ENCODE measurements around the gene CDH4. TPM values are rescaled to one million over a fixed set of nuclear protein-coding genes. Genes with fewer than 3 reads are reported as not detected.

The CDH4 gene
- total and polyA plus RNA-seq, 2 donors from 2014 or later: 1.1 TPM; not detected in 1

GRCh38 chr20:61879694-61880093 is 627.6 kb downstream of the CDH4 start:
- H3K27ac ChIP-seq (ENCODE audit: low read depth in 2 of 2, low read length in 2 of 2): no peak overlapping the region
- no peak for TF ChIP-seq CTCF (IDR thresholded peaks at IDR 0.05; ENCODE audit: borderline replicate concordance, extremely low read depth, insufficient read depth)
- H3K4me1 ChIP-seq (ENCODE audit: control insufficient read depth in 2 of 3, insufficient read depth in 2 of 3, low read depth in 1 of 3, low read length in 3 of 3): no peaks in the 10 kb centered on the region
- H3K9ac ChIP-seq (ENCODE audit: low read length in 3 of 3): no peak overlapping the region
- no peak for DNase-seq
- H3K27me3 ChIP-seq (ENCODE audit: control insufficient read depth, insufficient read depth, low read length): no peaks in the 10 kb centered on the region
- no peak overlapping the region for H3K4me3 ChIP-seq (ENCODE audit: low read length in 3 of 3)
- FAIRE-seq: no peak
- no peaks in the 10 kb centered on the region for H3K36me3 ChIP-seq (ENCODE audit: control insufficient read depth in 2 of 3, insufficient read depth in 3 of 3, low read length in 3 of 3)
- H3K9me3 ChIP-seq (ENCODE audit: control insufficient read depth in 2 of 3, insufficient read depth in 1 of 3, low read length in 3 of 3): no peaks in the 10 kb centered on the region
- intact Hi-C loops (cut with DNase I): no loop called here

- FAIRE-seq: no peak
- intact Hi-C loops (cut with DNase I): no loop called here
These were observed 628.6 kb downstream of the CDH4 start for GRCh38 chr20:61880706-61881105.

GRCh38 chr20:61881416-61881815 is 629.4 kb downstream of the CDH4 start:
- Histone ChIP-seq H3K9me3 (ENCODE audit: control insufficient read depth in 2 of 3, insufficient read depth in 1 of 3, low read length in 3 of 3) (no peaks in the 10 kb centered on the region), H3K36me3 (ENCODE audit: control insufficient read depth in 2 of 3, insufficient read depth in 3 of 3, low read length in 3 of 3) (no peaks in the 10 kb centered on the region), H3K27ac (ENCODE audit: low read depth in 2 of 2, low read length in 2 of 2) (no peak overlapping the region), H3K27me3 (ENCODE audit: control insufficient read depth, insufficient read depth, low read length) (no peaks in the 10 kb centered on the region), H3K9ac (ENCODE audit: low read length in 3 of 3) (no peak overlapping the region), H3K4me1 (ENCODE audit: control insufficient read depth in 2 of 3, insufficient read depth in 2 of 3, low read depth in 1 of 3, low read length in 3 of 3) (no peaks in the 10 kb centered on the region), H3K4me3 (ENCODE audit: low read length in 3 of 3) (no peak overlapping the region)
- intact Hi-C loops (cut with DNase I): no loop called here
- FAIRE-seq (no peak), DNase-seq (no peak)
- TF ChIP-seq CTCF (IDR thresholded peaks at IDR 0.05; ENCODE audit: borderline replicate concordance, extremely low read depth, insufficient read depth): no peak

More at GRCh38 chr20:61880706-61881105, 628.6 kb downstream of the CDH4 start:
- no peak for DNase-seq
- Histone ChIP-seq H3K9me3 (ENCODE audit: control insufficient read depth in 2 of 3, insufficient read depth in 1 of 3, low read length in 3 of 3) (no peaks in the 10 kb centered on the region), H3K9ac (ENCODE audit: low read length in 3 of 3) (no peak overlapping the region), H3K4me3 (ENCODE audit: low read length in 3 of 3) (no peak overlapping the region), H3K27ac (ENCODE audit: low read depth in 2 of 2, low read length in 2 of 2) (no peak overlapping the region), H3K36me3 (ENCODE audit: control insufficient read depth in 2 of 3, insufficient read depth in 3 of 3, low read length in 3 of 3) (no peaks in the 10 kb centered on the region), H3K4me1 (ENCODE audit: control insufficient read depth in 2 of 3, insufficient read depth in 2 of 3, low read depth in 1 of 3, low read length in 3 of 3) (no peaks in the 10 kb centered on the region), H3K27me3 (ENCODE audit: control insufficient read depth, insufficient read depth, low read length) (no peaks in the 10 kb centered on the region)
- TF ChIP-seq CTCF (IDR thresholded peaks at IDR 0.05; ENCODE audit: borderline replicate concordance, extremely low read depth, insufficient read depth): no peak

- Histone ChIP-seq H3K27ac (ENCODE audit: low read depth in 2 of 2, low read length in 2 of 2) (no peak overlapping the region), H3K4me3 (ENCODE audit: low read length in 3 of 3) (no peak overlapping the region), H3K9ac (ENCODE audit: low read length in 3 of 3) (no peak overlapping the region), H3K9me3 (ENCODE audit: control insufficient read depth in 2 of 3, insufficient read depth in 1 of 3, low read length in 3 of 3) (no peaks in the 10 kb centered on the region), H3K4me1 (ENCODE audit: control insufficient read depth in 2 of 3, insufficient read depth in 2 of 3, low read depth in 1 of 3, low read length in 3 of 3) (no peaks in the 10 kb centered on the region), H3K36me3 (ENCODE audit: control insufficient read depth in 2 of 3, insufficient read depth in 3 of 3, low read length in 3 of 3) (no peaks in the 10 kb centered on the region), H3K27me3 (ENCODE audit: control insufficient read depth, insufficient read depth, low read length) (no peaks in the 10 kb centered on the region)
- intact Hi-C loops (cut with DNase I): no loop called here
- FAIRE-seq (no peak), DNase-seq (no peak)
- no peak for TF ChIP-seq CTCF (IDR thresholded peaks at IDR 0.05; ENCODE audit: borderline replicate concordance, extremely low read depth, insufficient read depth)
These were observed 629.8 kb downstream of the CDH4 start for GRCh38 chr20:61881861-61882260.

Measured in kidney (tissue), 14 donors.